Muscle layer of colon (tissue), 2 donors: ENCODE data around the gene AKR1C2.
A peak's percentile ranks its signal among the peaks of the same experiment; 100 is the strongest.
"Not testable (repeated sequence)": the region's sequence is repeated elsewhere in the genome, so short reads cannot be mapped to it uniquely, and the experiment has no call there.

ENCODE experiments used
- H3K27ac ChIP-seq: one replicate; pipeline ENCODE4 v1.7.0; 2013; ENCODE audit warnings: low read depth, mild to moderate bottlenecking, low read length, moderate library complexity
- H3K27me3 ChIP-seq, 2 donors: one replicate each; pipeline ENCODE4 v1.7.0; 2013; ENCODE audit warnings: low read length in 2 of 2, mild to moderate bottlenecking in 2 of 2; ENCODE audit not compliant: insufficient read depth in 2 of 2, control insufficient read depth in 1 of 2
- H3K36me3 ChIP-seq: one replicate; pipeline ENCODE4 v1.7.0; 2013; ENCODE audit warnings: mild to moderate bottlenecking, low read length; ENCODE audit not compliant: insufficient read depth
- H3K4me1 ChIP-seq: one replicate; pipeline ENCODE4 v1.7.0; 2013; ENCODE audit warnings: mild to moderate bottlenecking, low read length; ENCODE audit not compliant: insufficient read depth
- H3K4me3 ChIP-seq, 2 donors: one replicate each; pipeline ENCODE4 v1.7.0; 2013; ENCODE audit warnings: low read length in 2 of 2, low read depth in 1 of 2, mild to moderate bottlenecking in 1 of 2, moderate library complexity in 1 of 2
- H3K9ac ChIP-seq: one replicate; pipeline ENCODE4 v1.7.0; 2013; ENCODE audit warnings: low read length
- H3K9me3 ChIP-seq: one replicate; pipeline ENCODE4 v1.7.0; 2013; ENCODE audit warnings: mild to moderate bottlenecking, low read length
- donor health status: abdominal sarcoma.
- donor health status: Adenocarcinoma of cecum.

AKR1C2 gene

GRCh38 chr10:4967189-4967588 lies 36.5 kb downstream of the AKR1C2 start:
- not testable (repeated sequence) for H3K9me3 ChIP-seq, H3K9ac ChIP-seq, H3K4me3 ChIP-seq, H3K27ac ChIP-seq, H3K36me3 ChIP-seq, H3K27me3 ChIP-seq, H3K4me1 ChIP-seq

GRCh38 chr10:4965763-4966162 lies 37.9 kb downstream of the AKR1C2 start:
- H3K36me3 ChIP-seq, H3K4me3 ChIP-seq: not testable (repeated sequence)

GRCh38 chr10:4963815-4964154 lies 39.9 kb downstream of the AKR1C2 start:
- H3K27ac ChIP-seq, H3K9ac ChIP-seq, H3K4me1 ChIP-seq, H3K4me3 ChIP-seq, H3K36me3 ChIP-seq, H3K9me3 ChIP-seq, H3K27me3 ChIP-seq: not testable (repeated sequence)

More at GRCh38 chr10:4965763-4966162, 37.9 kb downstream of the AKR1C2 start:
- H3K9ac ChIP-seq, H3K27me3 ChIP-seq, H3K27ac ChIP-seq, H3K4me1 ChIP-seq, H3K9me3 ChIP-seq: not testable (repeated sequence)

- not testable (repeated sequence) for H3K9me3 ChIP-seq, H3K27me3 ChIP-seq, H3K4me3 ChIP-seq, H3K36me3 ChIP-seq, H3K9ac ChIP-seq, H3K27ac ChIP-seq, H3K4me1 ChIP-seq
Observed at GRCh38 chr10:4962876-4963814, 40.5 kb downstream of the AKR1C2 start, which contains the start of gene AKR1C1. Gene AKR1C1, plus strand, starts transcription at chr10:4963415. Its CDS starts 30 bp downstream, at chr10:4963445.

DNA sequence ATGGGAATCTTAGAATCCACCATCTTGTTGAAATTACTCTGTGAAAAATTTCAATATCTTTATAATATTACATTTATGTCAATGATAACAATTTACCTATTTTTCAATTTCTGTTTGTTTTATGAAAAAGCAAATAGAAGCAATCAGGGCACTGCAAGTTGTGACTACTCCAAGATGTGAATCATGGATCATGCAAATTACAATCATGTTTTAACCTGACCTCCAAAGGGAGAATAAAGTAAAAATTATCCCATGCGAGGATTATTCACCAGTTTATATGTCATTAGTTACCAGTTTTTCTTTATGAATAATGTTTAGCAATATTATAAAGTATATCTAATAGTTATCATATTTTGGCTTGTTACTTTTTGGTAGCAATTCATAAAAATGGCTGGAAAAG lies 41.3 kb downstream of the AKR1C2 start:
- H3K4me3 ChIP-seq, H3K36me3 ChIP-seq, H3K9ac ChIP-seq, H3K9me3 ChIP-seq, H3K27ac ChIP-seq, H3K4me1 ChIP-seq, H3K27me3 ChIP-seq: not testable (repeated sequence)

- not testable (repeated sequence) for H3K4me3 ChIP-seq, H3K9me3 ChIP-seq, H3K27me3 ChIP-seq, H3K4me1 ChIP-seq, H3K36me3 ChIP-seq, H3K27ac ChIP-seq, H3K9ac ChIP-seq
Observed at GRCh38 chr10:4961558-4961957, 42.1 kb downstream of the AKR1C2 start.

GRCh38 chr10:4956955-4957645 lies 46.6 kb downstream of the AKR1C2 start:
- H3K27me3 ChIP-seq, H3K4me3 ChIP-seq, H3K27ac ChIP-seq, H3K36me3 ChIP-seq, H3K9ac ChIP-seq, H3K4me1 ChIP-seq, H3K9me3 ChIP-seq: not testable (repeated sequence)

DNA sequence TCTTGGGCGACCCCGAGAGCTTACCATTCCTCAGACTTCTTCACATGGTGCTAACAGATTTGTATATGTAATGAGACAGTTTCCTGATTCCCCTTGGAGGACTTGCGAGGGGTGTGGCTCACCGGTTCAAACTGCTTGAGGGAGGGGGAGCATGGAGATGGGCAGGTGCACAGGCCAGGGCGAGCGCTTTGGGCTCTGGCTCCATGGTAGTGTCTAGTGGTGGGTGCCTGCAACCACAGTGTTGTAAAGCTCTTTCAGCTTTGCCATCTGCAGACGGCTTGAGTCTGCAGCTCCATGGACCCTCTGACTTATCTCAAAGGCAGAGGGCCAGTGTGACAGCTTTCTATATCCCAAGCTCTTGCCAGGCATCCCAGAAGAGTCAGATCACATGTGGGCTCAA lies 47.6 kb downstream of the AKR1C2 start:
- not testable (repeated sequence) for H3K27ac ChIP-seq, H3K4me1 ChIP-seq, H3K9me3 ChIP-seq, H3K27me3 ChIP-seq, H3K36me3 ChIP-seq, H3K9ac ChIP-seq, H3K4me3 ChIP-seq

DNA sequence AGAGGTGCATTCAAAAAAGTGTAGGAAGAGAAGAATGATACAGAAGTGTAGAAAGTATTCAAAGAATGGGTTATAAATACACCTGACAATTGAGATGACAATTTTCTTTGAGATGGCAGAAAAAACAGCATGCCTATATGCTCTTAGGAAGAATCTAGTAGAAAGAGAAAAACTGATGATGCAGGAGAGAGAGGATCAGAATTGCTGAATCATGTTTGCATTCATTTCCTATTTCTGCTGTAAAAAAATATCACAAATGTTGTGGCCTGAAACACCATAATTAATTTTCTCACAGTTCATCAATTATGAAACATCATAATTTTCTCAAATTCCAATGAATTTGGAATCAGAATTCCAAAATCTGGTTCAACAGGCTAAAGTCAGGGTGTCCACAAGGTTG lies 50.3 kb downstream of the AKR1C2 start:
- Histone ChIP-seq H3K4me1 (peaks cover 21% of the 10 kb centered on the region), H3K27me3 (no peaks in the 10 kb centered on the region), H3K36me3 (no peaks in the 10 kb centered on the region), H3K4me3 (no peak overlapping the region), H3K9me3 (no peaks in the 10 kb centered on the region), H3K27ac (no peak overlapping the region), H3K9ac (no peak overlapping the region)

DNA sequence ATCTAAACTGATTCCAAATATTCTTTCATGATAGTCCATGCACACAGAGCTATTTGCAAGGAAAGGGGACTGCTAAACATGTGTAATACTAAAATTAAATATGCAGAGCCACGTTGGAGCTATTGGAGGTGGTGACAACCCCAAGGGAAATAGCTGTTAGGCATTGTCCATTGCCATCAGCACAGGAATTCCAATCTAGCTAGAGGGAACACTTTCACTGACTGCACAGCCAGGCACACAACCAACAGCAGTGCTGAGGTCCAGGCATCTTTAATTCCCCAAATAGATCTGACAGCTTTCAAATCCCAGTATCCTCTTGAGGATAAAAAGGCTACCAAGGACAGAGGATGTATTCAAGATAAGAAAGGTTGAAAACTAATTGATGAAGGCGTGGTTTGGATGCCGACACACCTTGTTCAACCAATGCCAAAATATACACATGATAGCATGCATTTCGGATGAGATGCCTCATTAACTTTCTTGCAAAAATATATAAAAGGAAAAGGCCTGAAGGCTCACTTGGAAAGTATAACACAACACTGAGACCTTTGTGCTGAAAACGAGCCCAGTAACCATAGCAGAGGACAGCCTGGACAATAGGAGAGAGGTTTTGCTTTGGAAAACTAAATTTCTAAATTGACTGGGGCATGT lies 52.0 kb downstream of the AKR1C2 start:
- not testable (repeated sequence) for H3K4me3 ChIP-seq, H3K27ac ChIP-seq, H3K9me3 ChIP-seq, H3K27me3 ChIP-seq, H3K36me3 ChIP-seq, H3K9ac ChIP-seq
- H3K4me1 ChIP-seq: peaks cover 38% of the 10 kb centered on the region

DNA sequence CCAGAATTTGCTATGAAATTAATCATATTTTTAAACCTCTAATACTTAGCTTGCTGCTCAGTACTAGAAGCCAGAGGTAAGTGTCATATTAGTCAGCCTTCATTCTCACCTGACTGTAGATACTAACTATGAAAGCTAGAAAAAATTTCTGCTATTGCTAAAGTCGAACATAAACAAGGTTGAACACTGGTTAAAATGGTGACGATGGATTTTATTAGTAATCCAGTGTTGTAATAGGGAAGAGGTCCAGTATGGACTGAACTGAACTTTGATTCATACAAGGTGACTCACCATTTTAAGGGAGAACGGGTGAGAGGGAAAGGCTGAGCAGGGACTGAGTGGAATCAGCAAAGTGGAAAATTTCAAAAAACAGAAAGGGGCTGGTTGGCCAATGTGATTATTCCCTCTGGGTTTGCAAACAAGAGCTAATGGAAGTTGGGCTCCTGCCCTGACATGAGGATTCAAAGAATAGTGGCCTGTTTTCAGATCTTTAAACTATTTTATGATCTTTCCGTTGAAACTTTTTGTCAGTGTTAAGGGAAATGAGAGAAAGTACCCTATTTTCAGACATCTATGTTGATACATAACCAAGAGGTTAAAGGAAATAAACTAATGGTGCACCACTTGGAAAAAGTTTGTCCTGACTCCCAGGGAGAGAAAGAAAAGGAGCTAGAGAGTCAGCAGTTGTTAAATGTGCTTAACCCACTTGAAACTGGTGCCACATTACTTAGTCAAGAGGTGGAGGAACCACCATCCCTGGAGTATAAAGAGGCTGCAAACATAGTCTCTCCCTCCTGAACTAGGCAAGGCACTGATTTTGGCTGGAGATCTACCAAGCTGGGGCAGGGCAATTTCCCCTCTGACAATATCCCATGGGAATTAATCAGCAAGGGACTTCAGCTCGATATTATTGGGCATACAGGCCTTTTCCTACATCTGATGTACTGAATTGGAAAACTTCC lies 55.7 kb downstream of the AKR1C2 start:
- peak overlapping the region in 1 of 2 donors; percentile 2 for H3K4me3 ChIP-seq
- no peak overlapping the region for H3K9ac ChIP-seq
- peaks cover 42% of the 10 kb centered on the region for H3K4me1 ChIP-seq

More for the DNA sequence above, 55.7 kb downstream of the AKR1C2 start:
- Histone ChIP-seq H3K27me3 (no peaks in the 10 kb centered on the region), H3K27ac (no peak overlapping the region), H3K9me3 (no peaks in the 10 kb centered on the region), H3K36me3 (no peaks in the 10 kb centered on the region)
